GM08714 (cell line): ENCODE measurements around the gene DNLZ.
"Not testable (repeated sequence)": the region's sequence is repeated elsewhere in the genome, so short reads cannot be mapped to it uniquely, and the experiment has no call there.

Source experiments
- H3K4me3 ChIP-seq: fragments of 200-500 bp; sonication (Bioruptor generic); 2 replicates; pipeline ENCODE4 v1.5.1; 2014; ENCODE audit warnings: mild to moderate bottlenecking, low read length, inconsistent platforms
- ZNF274 ChIP-seq: IDR thresholded peaks from 2 replicates; pipeline ENCODE4 v1.6.1; 2012; ENCODE audit warnings: mild to moderate bottlenecking, low read depth, low read length

The DNLZ gene

GRCh38 chr9:136326061-136326760 is 37.3 kb downstream of the DNLZ start:
- no peak overlapping the region for H3K4me3 ChIP-seq
- no peak for TF ChIP-seq ZNF274

GRCh38 chr9:136325358-136325757 is 38.2 kb downstream of the DNLZ start:
- no peak for TF ChIP-seq ZNF274
- no peak overlapping the region for H3K4me3 ChIP-seq

GRCh38 chr9:136324501-136325300 is 38.8 kb downstream of the DNLZ start:
- no peak for TF ChIP-seq ZNF274
- H3K4me3 ChIP-seq: no peak overlapping the region

GRCh38 chr9:136323371-136323789 is 40.2 kb downstream of the DNLZ start:
- H3K4me3 ChIP-seq: no peak overlapping the region
- TF ChIP-seq ZNF274: no peak

GRCh38 chr9:136322756-136323330 is 40.7 kb downstream of the DNLZ start:
- H3K4me3 ChIP-seq: no peak overlapping the region
- no peak for TF ChIP-seq ZNF274

GRCh38 chr9:136321561-136321960 is 42.0 kb downstream of the DNLZ start:
- no peak for TF ChIP-seq ZNF274
- no peak overlapping the region for H3K4me3 ChIP-seq

GRCh38 chr9:136320972-136321371 is 42.6 kb downstream of the DNLZ start:
- H3K4me3 ChIP-seq: not testable (repeated sequence)

- not testable (repeated sequence) for H3K4me3 ChIP-seq
These were observed 43.6 kb downstream of the DNLZ start for GRCh38 chr9:136319955-136320354.

GRCh38 chr9:136319244-136319643 is 44.3 kb downstream of the DNLZ start:
- H3K4me3 ChIP-seq: not testable (repeated sequence)

- H3K4me3 ChIP-seq: no peak overlapping the region
- no peak for TF ChIP-seq ZNF274
These were observed 44.7 kb downstream of the DNLZ start for GRCh38 chr9:136318776-136319241.

GRCh38 chr9:136318111-136318775 is 45.3 kb downstream of the DNLZ start:
- TF ChIP-seq ZNF274: no peak

GRCh38 chr9:136317695-136318094 is 45.8 kb downstream of the DNLZ start:
- TF ChIP-seq ZNF274: no peak
- no peak overlapping the region for H3K4me3 ChIP-seq

More at GRCh38 chr9:136318111-136318775, 45.3 kb downstream of the DNLZ start:
- no peak overlapping the region for H3K4me3 ChIP-seq

- H3K4me3 ChIP-seq: no peak overlapping the region
These were observed 46.5 kb downstream of the DNLZ start for GRCh38 chr9:136316896-136317676.

GRCh38 chr9:136316271-136316751 is 47.2 kb downstream of the DNLZ start:
- TF ChIP-seq ZNF274: no peak
- H3K4me3 ChIP-seq: no peak overlapping the region

More at GRCh38 chr9:136316896-136317676, 46.5 kb downstream of the DNLZ start:
- no peak for TF ChIP-seq ZNF274
